ENCODE results near the gene LRRC74A. TPM values are rescaled to one million over a fixed set of nuclear protein-coding genes. Genes with fewer than 3 reads are reported as not detected.

The LRRC74A gene
- total and polyA plus RNA-seq, 9 of the 15 experiments (the other 6 are each of a cell fraction or from before 2014, with no cell fraction given) = not detected

DNA sequence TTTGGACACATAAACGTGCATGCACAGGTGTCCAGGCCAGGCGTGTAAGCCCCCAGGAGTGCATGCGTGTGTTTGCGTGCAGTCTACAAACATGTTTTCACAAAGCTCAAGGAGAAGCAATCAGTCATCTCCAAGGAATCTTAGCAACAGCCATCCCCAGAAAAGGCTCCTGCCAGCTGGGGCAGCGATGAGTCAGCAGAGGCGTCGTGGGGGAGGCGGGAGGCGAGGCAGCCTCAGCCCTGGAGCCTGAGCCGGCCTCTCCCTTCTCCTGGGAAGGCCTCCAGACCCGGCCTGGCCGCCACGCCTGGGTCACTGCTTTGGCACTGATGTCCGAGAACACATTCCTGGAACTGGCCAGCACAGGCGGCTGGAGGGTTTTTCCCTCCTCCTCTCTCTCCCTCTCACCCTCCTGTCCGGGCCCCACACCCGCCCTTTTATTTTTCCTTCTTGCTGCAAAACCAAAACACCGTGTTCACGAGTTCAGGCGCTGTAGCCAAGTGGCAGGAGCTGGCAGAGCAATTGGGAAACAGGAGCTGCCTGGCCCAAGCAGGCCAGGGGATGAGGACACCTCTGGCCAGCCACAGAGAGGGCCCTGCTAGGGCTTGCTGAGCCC lies 92.7 kb downstream of the LRRC74A start:
- Histone ChIP-seq H2AFZ (ENCODE audit: low read depth, low read length) (peak overlapping the region; percentile 90), H3K4me1 (replicated peaks in 1 of 2; ENCODE audit: control insufficient read depth in 2 of 2, insufficient read depth in 2 of 2, low read length in 2 of 2) (peaks cover 28 to 40% of the 10 kb centered on the region in 2 experiments)
- TF ChIP-seq PBX2 (CRISPR knock-in tag; IDR thresholded peaks at IDR 0.05; ENCODE audit: low read depth) (no peak), PBX2 (tag; conservative IDR thresholded peaks at IDR 0.05; ENCODE audit: low read depth) (peak; percentile 62), TRIM25 (IDR thresholded peaks at IDR 0.05; ENCODE audit: borderline replicate concordance) (no peak), HMGN3 (IDR thresholded peaks at IDR 0.05; ENCODE audit: borderline replicate concordance, extremely low read depth, insufficient read length, low read depth, low read length) (peak; percentile 57), SMARCE1 (IDR thresholded peaks at IDR 0.05) (peak; percentile 65; the same call in 1 of the 2 replicates), ZNF24 (IDR thresholded peaks at IDR 0.05) (no peak), SP1 (CRISPR knock-in tag; IDR thresholded peaks at IDR 0.05) (no peak), ZNF583 (CRISPR knock-in tag; IDR thresholded peaks at IDR 0.05) (0 out of 2 replicates have a peak, but pooled peaks have one; percentile 16), ARNT (IDR thresholded peaks at IDR 0.05) (no peak), MAZ (CRISPR knock-in tag; conservative IDR thresholded peaks at IDR 0.05 in 1 of 2, IDR thresholded peaks at IDR 0.05 in 1 of 2) (peak; percentile 16 to 47; a peak in 3 of 4 replicates), MYC (IDR thresholded peaks at IDR 0.05; ENCODE audit: low read depth, low read length) (peak; percentile 32; the same call in 1 of the 2 replicates), MYC (CRISPR knock-in tag; IDR thresholded peaks at IDR 0.05; ENCODE audit: borderline replicate concordance, low read depth) (no peak)
- TF ChIP-seq, protein P1, sequence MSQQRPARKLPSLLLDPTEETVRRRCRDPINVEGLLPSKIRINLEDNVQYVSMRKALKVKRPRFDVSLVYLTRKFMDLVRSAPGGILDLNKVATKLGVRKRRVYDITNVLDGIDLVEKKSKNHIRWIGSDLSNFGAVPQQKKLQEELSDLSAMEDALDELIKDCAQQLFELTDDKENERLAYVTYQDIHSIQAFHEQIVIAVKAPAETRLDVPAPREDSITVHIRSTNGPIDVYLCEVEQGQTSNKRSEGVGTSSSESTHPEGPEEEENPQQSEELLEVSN (IDR thresholded peaks at IDR 0.05; ENCODE audit: borderline replicate concordance in 1 of 2, extremely low read depth in 1 of 2, insufficient read depth in 1 of 2, insufficient read length in 1 of 2, low read depth in 1 of 2, low read length in 1 of 2, poor library complexity in 1 of 2, severe bottlenecking in 1 of 2) = peak; percentile 79 to 87
- TF ChIP-seq, protein P2, sequence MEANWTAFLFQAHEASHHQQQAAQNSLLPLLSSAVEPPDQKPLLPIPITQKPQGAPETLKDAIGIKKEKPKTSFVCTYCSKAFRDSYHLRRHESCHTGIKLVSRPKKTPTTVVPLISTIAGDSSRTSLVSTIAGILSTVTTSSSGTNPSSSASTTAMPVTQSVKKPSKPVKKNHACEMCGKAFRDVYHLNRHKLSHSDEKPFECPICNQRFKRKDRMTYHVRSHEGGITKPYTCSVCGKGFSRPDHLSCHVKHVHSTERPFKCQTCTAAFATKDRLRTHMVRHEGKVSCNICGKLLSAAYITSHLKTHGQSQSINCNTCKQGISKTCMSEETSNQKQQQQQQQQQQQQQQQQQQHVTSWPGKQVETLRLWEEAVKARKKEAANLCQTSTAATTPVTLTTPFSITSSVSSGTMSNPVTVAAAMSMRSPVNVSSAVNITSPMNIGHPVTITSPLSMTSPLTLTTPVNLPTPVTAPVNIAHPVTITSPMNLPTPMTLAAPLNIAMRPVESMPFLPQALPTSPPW (CRISPR knock-in tag; IDR thresholded peaks at IDR 0.05) = peak; percentile 56

More for the DNA sequence above, 92.7 kb downstream of the LRRC74A start:
- H3K9me1 ChIP-seq (ENCODE audit: control insufficient read depth, insufficient read depth, low read length) = peaks cover 5% of the 10 kb centered on the region
- FAIRE-seq (peak; percentile 85), DNase-seq (ENCODE audit: extremely low read depth in 1 of 4, low spot score in 3 of 4) (peak; percentile 80 to 84 (median 81)), ATAC-seq (peak; percentile 94)
- ChIA-PET POLR2A (interaction anchor here (1.3 kb wide), 1 partner anchor 9 kb away, joined by 5 read pairs; no protein-coding TSS in a partner anchor), CTCF (ENCODE audit: low intra/inter-chr PET ratio) (no interaction called here)
- peak overlapping the region; percentile 62; the same call in 2 of the 3 replicates for H3K27ac ChIP-seq (ENCODE audit: extremely low read depth, low read depth, low read length)
- no peaks in the 10 kb centered on the region for H4K20me1 ChIP-seq (replicated peaks; ENCODE audit: control insufficient read depth, insufficient read depth, low read length)
- H3K27me3 ChIP-seq (ENCODE audit: control insufficient read depth in 2 of 2, insufficient read depth in 2 of 2, low read length in 2 of 2) = no peaks in the 10 kb centered on the region
- no peaks in the 10 kb centered on the region for H3K9me3 ChIP-seq (replicated peaks; ENCODE audit: control insufficient read depth, insufficient read depth, low read depth, low read length)
- in situ Hi-C loops (cut with MboI) (no loop called here), intact Hi-C loops (cut with micrococcal nuclease) (loop anchor here (5.0 to 10.0 kb wide), 2 partner anchors 38 to 106 kb away; partner anchors contain the start of gene IRF2BPL)
- no peaks in the 10 kb centered on the region for H3K36me3 ChIP-seq (ENCODE audit: control insufficient read depth, insufficient read depth, low read length)
- peak overlapping the region; percentile 38 to 89; a peak in 3 of 4 replicates for H3K9ac ChIP-seq (ENCODE audit: insufficient read depth in 1 of 2, low read depth in 2 of 2, low read length in 2 of 2)
- BruUV-seq (replicated peaks) = no TSS peak
- peak overlapping the region; percentile 47 for H3K4me2 ChIP-seq (ENCODE audit: insufficient read depth, low read length)
- WGBS (ENCODE audit: insufficient coverage, low coverage, missing lambda C conversion rate) = 7% methylated on average over 12 of the region's 20 CpGs
- no peak overlapping the region for H3K4me3 ChIP-seq
- no peaks in the 10 kb centered on the region for H3K79me2 ChIP-seq (ENCODE audit: control insufficient read depth, insufficient read depth, low read length)

All from K562 (cell line).